ENCODE data around the gene TNXB. TPM values are rescaled to one million over a fixed set of nuclear protein-coding genes. Genes with fewer than 3 reads are reported as not detected.
A peak's percentile ranks its signal among the peaks of the same experiment; 100 is the strongest.
"Not testable (repeated sequence)": the region's sequence is repeated elsewhere in the genome, so short reads cannot be mapped to it uniquely, and the experiment has no call there.

The TNXB gene
- total RNA-seq, 1 experiment from 2014 or later = 1.8 TPM

DNA sequence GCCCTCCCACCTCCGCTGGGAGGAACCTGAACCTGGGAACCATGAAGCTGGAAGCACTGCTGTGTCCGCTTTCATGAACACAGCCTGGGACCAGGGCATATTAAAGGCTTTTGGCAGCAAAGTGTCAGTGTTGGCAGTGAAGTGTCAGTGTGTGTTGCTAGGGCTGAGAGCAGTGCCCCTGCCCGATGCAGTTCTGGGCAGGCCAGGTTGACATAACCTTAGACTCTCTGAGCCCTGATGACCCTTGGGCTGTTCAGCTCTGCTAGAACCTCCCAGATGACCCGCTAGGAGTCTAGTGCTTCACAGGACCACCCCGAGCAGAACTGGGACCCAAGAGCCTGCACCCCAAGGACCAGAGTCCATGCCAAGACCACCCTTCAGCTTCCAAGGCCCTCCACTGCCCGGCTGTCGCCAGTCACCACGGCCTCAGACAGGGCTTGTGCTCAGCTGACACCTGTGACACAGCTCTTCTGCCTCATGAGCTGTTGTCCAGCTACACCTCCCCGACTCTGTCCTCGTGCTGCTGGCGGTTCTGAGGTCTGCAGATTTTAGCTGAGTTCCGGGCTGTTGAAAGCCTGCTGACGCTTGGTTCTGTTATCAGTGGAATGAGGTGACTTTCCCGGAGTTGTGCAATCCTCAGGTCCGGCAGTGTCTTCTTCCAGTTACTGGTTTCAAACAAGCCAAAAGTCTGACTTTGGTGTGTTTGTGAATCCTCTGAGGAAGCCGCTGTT, 73.7 kb downstream of the TNXB start:
- CTCF ChIA-PET; H3K9me3 ChIP-seq (ENCODE audit: control insufficient read depth, insufficient read depth, low read depth, low read length); H3K27me3 ChIP-seq (ENCODE audit: control insufficient read depth, insufficient read depth, low read length); H3K4me3 ChIP-seq (ENCODE audit: low read depth in 2 of 2, low read length in 2 of 2); H3K36me3 ChIP-seq (ENCODE audit: control insufficient read depth, insufficient read depth, low read length); ATAC-seq; intact Hi-C loops (cut with micrococcal nuclease; ENCODE audit: unreplicated experiment); POLR2A ChIA-PET; BruUV-seq (replicated peaks); DNase-seq (ENCODE audit: low read depth, low spot score); H3K4me1 ChIP-seq (ENCODE audit: control insufficient read depth, insufficient read depth, low read length); in situ Hi-C loops (cut with HindIII; ENCODE audit: low pct_unique_long_range_greater_than_20kb, low sequenced_read_pairs); H3K27ac ChIP-seq (ENCODE audit: low read length): not testable (repeated sequence)

DNA sequence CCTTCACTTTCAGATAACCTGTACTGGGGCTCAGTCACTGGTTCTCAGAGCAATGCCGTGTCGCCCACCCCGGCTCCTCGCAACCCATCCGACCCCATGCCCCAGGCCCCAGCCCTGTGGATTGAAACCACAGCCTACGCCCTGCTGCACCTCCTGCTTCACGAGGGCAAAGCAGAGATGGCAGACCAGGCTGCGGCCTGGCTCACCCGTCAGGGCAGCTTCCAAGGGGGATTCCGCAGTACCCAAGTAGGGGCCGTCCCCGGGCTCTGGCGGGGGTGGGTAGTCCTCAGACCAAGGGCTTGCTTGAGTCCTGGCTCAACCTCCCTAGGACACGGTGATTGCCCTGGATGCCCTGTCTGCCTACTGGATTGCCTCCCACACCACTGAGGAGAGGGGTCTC, 79.6 kb downstream of the TNXB start:
- DNase-seq (ENCODE audit: low read depth, low spot score); ATAC-seq; H3K36me3 ChIP-seq (ENCODE audit: control insufficient read depth, insufficient read depth, low read length); H3K4me3 ChIP-seq (ENCODE audit: low read depth in 2 of 2, low read length in 2 of 2); H3K27ac ChIP-seq (ENCODE audit: low read length); intact Hi-C loops (cut with micrococcal nuclease; ENCODE audit: unreplicated experiment); H3K9me3 ChIP-seq (ENCODE audit: control insufficient read depth, insufficient read depth, low read depth, low read length); BruUV-seq (replicated peaks); H3K27me3 ChIP-seq (ENCODE audit: control insufficient read depth, insufficient read depth, low read length); CTCF ChIA-PET; in situ Hi-C loops (cut with HindIII; ENCODE audit: low pct_unique_long_range_greater_than_20kb, low sequenced_read_pairs); POLR2A ChIA-PET; H3K4me1 ChIP-seq (ENCODE audit: control insufficient read depth, insufficient read depth, low read length): not testable (repeated sequence)

GRCh38 chr6:32028631-32029030, 80.5 kb downstream of the TNXB start:
- DNase-seq (ENCODE audit: low read depth, low spot score); CTCF ChIA-PET; H3K27me3 ChIP-seq (ENCODE audit: control insufficient read depth, insufficient read depth, low read length); intact Hi-C loops (cut with micrococcal nuclease; ENCODE audit: unreplicated experiment); BruUV-seq (replicated peaks); in situ Hi-C loops (cut with HindIII; ENCODE audit: low pct_unique_long_range_greater_than_20kb, low sequenced_read_pairs); H3K36me3 ChIP-seq (ENCODE audit: control insufficient read depth, insufficient read depth, low read length); POLR2A ChIA-PET; H3K4me1 ChIP-seq (ENCODE audit: control insufficient read depth, insufficient read depth, low read length); H3K27ac ChIP-seq (ENCODE audit: low read length); H3K9me3 ChIP-seq (ENCODE audit: control insufficient read depth, insufficient read depth, low read depth, low read length); H3K4me3 ChIP-seq (ENCODE audit: low read depth in 2 of 2, low read length in 2 of 2): not testable (repeated sequence)
- 0 out of 2 replicates have a peak, but pooled peaks have one; percentile 28 for ATAC-seq

DNA sequence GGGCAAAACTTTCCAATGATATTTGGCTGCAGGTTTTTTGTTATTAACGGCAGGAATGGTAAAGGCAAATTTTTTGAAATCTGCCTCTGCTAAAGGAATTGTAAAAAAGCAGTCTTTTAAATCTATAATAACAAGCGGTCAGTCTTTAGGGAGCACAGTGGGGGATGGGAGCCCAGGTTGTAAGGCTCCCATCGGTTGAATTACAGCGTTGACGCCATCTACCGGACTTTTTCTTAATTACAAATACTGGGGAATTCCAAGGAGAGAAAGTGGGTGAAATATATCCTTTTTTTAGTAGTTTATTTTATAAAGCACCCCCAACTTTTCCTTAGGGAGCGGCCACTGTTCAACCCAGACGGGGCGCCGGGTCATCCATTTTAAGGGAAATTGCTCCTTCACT, 87.0 kb downstream of the TNXB start:
- CTCF ChIA-PET; H3K27ac ChIP-seq (ENCODE audit: low read length); H3K4me3 ChIP-seq (ENCODE audit: low read depth in 2 of 2, low read length in 2 of 2); DNase-seq (ENCODE audit: low read depth, low spot score); intact Hi-C loops (cut with micrococcal nuclease; ENCODE audit: unreplicated experiment); BruUV-seq (replicated peaks); H3K4me1 ChIP-seq (ENCODE audit: control insufficient read depth, insufficient read depth, low read length); H3K27me3 ChIP-seq (ENCODE audit: control insufficient read depth, insufficient read depth, low read length); H3K36me3 ChIP-seq (ENCODE audit: control insufficient read depth, insufficient read depth, low read length); POLR2A ChIA-PET; in situ Hi-C loops (cut with HindIII; ENCODE audit: low pct_unique_long_range_greater_than_20kb, low sequenced_read_pairs); H3K9me3 ChIP-seq (ENCODE audit: control insufficient read depth, insufficient read depth, low read depth, low read length): not testable (repeated sequence)
- peak; percentile 75 for ATAC-seq

- in situ Hi-C loops (cut with HindIII; ENCODE audit: low pct_unique_long_range_greater_than_20kb, low sequenced_read_pairs); H3K4me3 ChIP-seq (ENCODE audit: low read depth in 2 of 2, low read length in 2 of 2); CTCF ChIA-PET; POLR2A ChIA-PET; H3K36me3 ChIP-seq (ENCODE audit: control insufficient read depth, insufficient read depth, low read length); BruUV-seq (replicated peaks); H3K4me1 ChIP-seq (ENCODE audit: control insufficient read depth, insufficient read depth, low read length); ATAC-seq; H3K27ac ChIP-seq (ENCODE audit: low read length); H3K27me3 ChIP-seq (ENCODE audit: control insufficient read depth, insufficient read depth, low read length); DNase-seq (ENCODE audit: low read depth, low spot score); H3K9me3 ChIP-seq (ENCODE audit: control insufficient read depth, insufficient read depth, low read depth, low read length); intact Hi-C loops (cut with micrococcal nuclease; ENCODE audit: unreplicated experiment): not testable (repeated sequence)
Observed at GRCh38 chr6:32014547-32014946, 94.6 kb downstream of the TNXB start, which contains the start of gene C4B. C4B (plus strand) TSS chr6:32014795; CDS start chr6:32014846, 51 bp downstream.

DNA sequence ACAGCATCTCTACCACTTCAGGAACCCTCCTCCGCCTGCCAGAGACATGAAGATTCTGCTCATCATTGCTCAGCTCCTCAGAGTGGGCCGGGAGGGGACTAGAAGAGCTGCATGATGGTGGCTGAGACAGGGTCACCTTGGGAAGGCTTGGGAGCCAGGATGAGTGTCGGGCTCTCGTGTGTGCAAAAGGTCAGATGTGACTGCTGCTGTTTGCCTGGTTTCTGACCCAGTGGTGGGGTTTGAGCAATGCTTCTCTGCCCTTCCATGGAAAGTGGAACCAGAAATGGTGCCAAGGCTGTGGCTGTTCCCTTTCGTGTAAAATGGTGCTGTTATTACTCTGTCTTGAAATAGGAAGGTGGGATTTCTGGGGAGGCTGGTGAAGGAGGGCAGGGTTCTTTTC, 95.4 kb downstream of the TNXB start:
- ATAC-seq; DNase-seq (ENCODE audit: low read depth, low spot score); H3K4me3 ChIP-seq (ENCODE audit: low read depth in 2 of 2, low read length in 2 of 2); POLR2A ChIA-PET; BruUV-seq (replicated peaks); H3K9me3 ChIP-seq (ENCODE audit: control insufficient read depth, insufficient read depth, low read depth, low read length); H3K4me1 ChIP-seq (ENCODE audit: control insufficient read depth, insufficient read depth, low read length); H3K27ac ChIP-seq (ENCODE audit: low read length); CTCF ChIA-PET; in situ Hi-C loops (cut with HindIII; ENCODE audit: low pct_unique_long_range_greater_than_20kb, low sequenced_read_pairs); H3K36me3 ChIP-seq (ENCODE audit: control insufficient read depth, insufficient read depth, low read length); H3K27me3 ChIP-seq (ENCODE audit: control insufficient read depth, insufficient read depth, low read length); intact Hi-C loops (cut with micrococcal nuclease; ENCODE audit: unreplicated experiment): not testable (repeated sequence)

DNA sequence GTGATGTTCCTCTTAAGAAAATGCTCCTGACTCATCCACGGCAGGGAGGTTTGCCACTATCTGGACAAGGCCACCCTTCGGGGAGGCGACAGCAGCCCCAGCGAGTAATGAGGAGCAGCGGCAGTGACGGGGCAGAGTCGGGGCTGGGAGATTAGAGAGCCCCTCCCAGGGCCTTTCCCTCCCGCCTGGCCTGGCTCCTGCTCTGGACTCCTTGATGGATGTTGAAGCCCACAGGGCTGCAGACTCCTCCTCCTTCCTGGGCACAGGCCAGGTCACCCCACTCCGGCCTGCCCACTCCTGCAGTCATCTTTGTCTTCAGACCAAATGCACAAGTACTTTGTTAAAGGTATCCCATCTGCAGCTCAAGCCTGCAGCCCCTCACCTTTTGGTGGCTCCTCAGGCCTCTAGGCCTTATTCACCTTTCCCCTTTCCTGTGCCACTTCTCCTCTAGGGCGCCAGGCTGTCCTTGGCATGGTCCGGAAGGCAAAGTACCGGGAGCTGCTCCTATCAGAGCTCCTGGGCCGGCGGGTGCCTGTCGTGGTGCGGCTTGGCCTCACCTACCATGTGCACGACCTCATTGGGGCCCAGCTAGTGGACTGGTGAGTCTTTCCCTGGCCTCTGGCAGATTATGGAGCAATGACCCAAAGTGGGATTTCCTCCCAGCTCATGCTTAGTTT, 96.1 kb downstream of the TNXB start:
- POLR2A ChIA-PET = not testable (repeated sequence)

More for the DNA sequence above, 96.1 kb downstream of the TNXB start:
- H3K27me3 ChIP-seq (ENCODE audit: control insufficient read depth, insufficient read depth, low read length); H3K27ac ChIP-seq (ENCODE audit: low read length); CTCF ChIA-PET; H3K4me3 ChIP-seq (ENCODE audit: low read depth in 2 of 2, low read length in 2 of 2); intact Hi-C loops (cut with micrococcal nuclease; ENCODE audit: unreplicated experiment); DNase-seq (ENCODE audit: low read depth, low spot score); in situ Hi-C loops (cut with HindIII; ENCODE audit: low pct_unique_long_range_greater_than_20kb, low sequenced_read_pairs); H3K36me3 ChIP-seq (ENCODE audit: control insufficient read depth, insufficient read depth, low read length); H3K4me1 ChIP-seq (ENCODE audit: control insufficient read depth, insufficient read depth, low read length); BruUV-seq (replicated peaks); H3K9me3 ChIP-seq (ENCODE audit: control insufficient read depth, insufficient read depth, low read depth, low read length); ATAC-seq: not testable (repeated sequence)
